Naive thymus-derived CD8-positive, alpha-beta T cell (primary cell): ENCODE measurements around the gene TMEM259. TPM values are rescaled to one million over a fixed set of nuclear protein-coding genes. Genes with fewer than 3 reads are reported as not detected.

Experiments
- ATAC-seq, 2 donors: fragments of 150-1000 bp; cut with Tn5 transposase in 1 of 2; sonication (Bioruptor Pico), chemical (Tn5 transposase) in 1 of 2; 1 replicate in 1 of 2; 2 replicates in 1 of 2; pipeline ENCODE4 v1.10.0; 2021; ENCODE audit warnings: mild to moderate bottlenecking in 2 of 2, moderate library complexity in 2 of 2
- POLR2A ChIA-PET: fragments of 350-600 bp; sonication (Branson Sonifier 250); formaldehyde crosslinking; loops from one replicate; lab custom pipeline; 2021; ENCODE audit warnings: antibody characterized with exemption; lab: Charles Lee
- DNase-seq, 10 donors: peaks; one replicate each; pipeline versions ENCODE4 v3.0.0 to v3.0.0-alpha.2; 2020 to 2022
- H3K27ac Mint-ChIP-seq, 10 donors: one replicate each; pipeline ENCODE4 v1.8.0; 2020 to 2022; ENCODE audit warnings: mild to moderate bottlenecking in 10 of 10, mixed read lengths in 10 of 10, moderate library complexity in 4 of 10, inconsistent platforms in 1 of 10
- H3K27me3 Mint-ChIP-seq, 5 donors: one replicate each; pipeline ENCODE4 v1.8.0; 2021 to 2022; ENCODE audit warnings: mixed read lengths in 5 of 5
- H3K36me3 Mint-ChIP-seq, 3 donors: one replicate each; pipeline ENCODE4 v1.8.0; 2020 to 2022; ENCODE audit warnings: mixed read lengths in 3 of 3, mild to moderate bottlenecking in 2 of 3, inconsistent platforms in 1 of 3
- H3K4me1 Mint-ChIP-seq, 4 donors: one replicate each; pipeline ENCODE4 v1.8.0; 2021 to 2022; ENCODE audit warnings: mixed read lengths in 4 of 4
- H3K4me3 Mint-ChIP-seq, 10 donors: one replicate each; pipeline ENCODE4 v1.8.0; 2020 to 2022; ENCODE audit warnings: mild to moderate bottlenecking in 10 of 10, mixed read lengths in 10 of 10, moderate library complexity in 6 of 10, inconsistent platforms in 1 of 10
- H3K9me3 Mint-ChIP-seq, 9 donors: one replicate each; pipeline ENCODE4 v1.8.0; 2020 to 2022; ENCODE audit warnings: mixed read lengths in 9 of 9, mild to moderate bottlenecking in 3 of 9, inconsistent platforms in 1 of 9, moderate library complexity in 1 of 9
- polyA plus RNA-seq, 3 donors: library from polyadenylated mRNA; unstranded; fragments of 300-500 nt; fragmentation: Illumina TruSeq; gene quantifications; one replicate each; pipeline ENCODE4 v1.2.3, GENCODE V29; 2021
- total RNA-seq, 8 experiments: library from RNA in 2 of 8; stranded (reverse) in 2 of 8; gene quantifications; one replicate each; pipeline ENCODE4 v1.2.3 and lab custom pipeline; 2021 to 2026

Gene TMEM259
- total and polyA plus RNA-seq, 5 experiments from 2014 or later, result 37.9 to 365 (median 77.0) TPM

GRCh38 chr19:974564-975257 lies 46.2 kb downstream of the TMEM259 start:
- Mint-ChIP-seq H3K4me1 (no peaks in the 10 kb centered on the region), H3K27ac (no peak overlapping the region), H3K36me3 (peaks cover 2 to 14% (median 4%) of the 10 kb centered on the region in 3 donors), H3K4me3 (no peak overlapping the region), H3K27me3 (no peaks in the 10 kb centered on the region), H3K9me3 (peaks cover 0 to 9% (median 0%) of the 10 kb centered on the region in 9 donors)
- POLR2A ChIA-PET, result no interaction called here
- ATAC-seq (no peak), DNase-seq (no peak)

GRCh38 chr19:973726-974563 lies 47.0 kb downstream of the TMEM259 start:
- POLR2A ChIA-PET, result no interaction called here
- DNase-seq, result no peak
- no peak for ATAC-seq
- Mint-ChIP-seq H3K9me3 (peaks cover 0 to 9% (median 0%) of the 10 kb centered on the region in 9 donors), H3K27me3 (no peaks in the 10 kb centered on the region), H3K4me1 (no peaks in the 10 kb centered on the region), H3K36me3 (peaks cover 2 to 14% (median 4%) of the 10 kb centered on the region in 3 donors), H3K4me3 (no peak overlapping the region), H3K27ac (no peak overlapping the region)

GRCh38 chr19:972281-972680 lies 48.6 kb downstream of the TMEM259 start:
- no peak for DNase-seq
- Mint-ChIP-seq H3K4me3 (no peak overlapping the region), H3K27ac (no peak overlapping the region), H3K36me3 (peaks cover 2 to 14% (median 4%) of the 10 kb centered on the region in 3 donors), H3K9me3 (peaks cover 0 to 9% (median 0%) of the 10 kb centered on the region in 9 donors), H3K4me1 (no peaks in the 10 kb centered on the region), H3K27me3 (no peaks in the 10 kb centered on the region)
- POLR2A ChIA-PET, result interaction anchor here (0.7 to 1.0 kb wide), 3 partner anchors 11 to 199 kb away, joined by 3 to 5 read pairs (median 4); no protein-coding TSS in a partner anchor
- no peak for ATAC-seq

- Mint-ChIP-seq H3K27me3 (no peaks in the 10 kb centered on the region), H3K4me3 (no peak overlapping the region), H3K27ac (no peak overlapping the region), H3K36me3 (peaks cover 2 to 14% (median 4%) of the 10 kb centered on the region in 3 donors), H3K9me3 (peaks cover 0 to 9% (median 0%) of the 10 kb centered on the region in 9 donors), H3K4me1 (no peaks in the 10 kb centered on the region)
- DNase-seq (no peak), ATAC-seq (no peak)
- POLR2A ChIA-PET, result interaction anchor here (1.0 kb wide), 1 partner anchor 67 kb away, joined by 4 read pairs; no protein-coding TSS in a partner anchor
Measured at GRCh38 chr19:971795-972194, 49.1 kb downstream of the TMEM259 start.

- Mint-ChIP-seq H3K4me3 (no peak overlapping the region), H3K9me3 (peaks cover 0 to 9% (median 0%) of the 10 kb centered on the region in 9 donors), H3K27me3 (no peaks in the 10 kb centered on the region), H3K4me1 (no peaks in the 10 kb centered on the region), H3K36me3 (peaks cover 2 to 14% (median 4%) of the 10 kb centered on the region in 3 donors), H3K27ac (peak overlapping the region in 2 of 10 donors; percentile 9 to 91)
- ATAC-seq (no peak), DNase-seq (no peak)
- POLR2A ChIA-PET, result interaction anchor here (0.7 to 1.1 kb wide), 2 partner anchors 13 to 194 kb away, joined by 4 to 6 read pairs; partner anchors contain the start of gene WDR18
Measured at GRCh38 chr19:970695-971094, 50.2 kb downstream of the TMEM259 start.

- ATAC-seq, result no peak
- H3K4me3 Mint-ChIP-seq, result no peak overlapping the region
- H3K9me3 Mint-ChIP-seq, result peaks cover 0 to 9% (median 0%) of the 10 kb centered on the region in 9 donors
- DNase-seq, result no peak
- no peaks in the 10 kb centered on the region for H3K4me1 Mint-ChIP-seq
- peaks cover 0 to 10% (median 4%) of the 10 kb centered on the region in 3 donors for H3K36me3 Mint-ChIP-seq
- POLR2A ChIA-PET, result interaction anchor here (0.6 to 0.7 kb wide), 4 partner anchors 59 to 482 kb away, joined by 3 to 7 read pairs (median 4); no protein-coding TSS in a partner anchor
- no peak overlapping the region for H3K27ac Mint-ChIP-seq
- H3K27me3 Mint-ChIP-seq, result no peaks in the 10 kb centered on the region
Measured at GRCh38 chr19:966485-967088, 54.3 kb downstream of the TMEM259 start.

GRCh38 chr19:964761-965694 lies 55.9 kb downstream of the TMEM259 start:
- POLR2A ChIA-PET, result interaction anchor here (0.6 to 1.1 kb wide), 3 partner anchors 32 to 381 kb away, joined by 3 read pairs; no protein-coding TSS in a partner anchor
- DNase-seq, result no peak
- H3K9me3 Mint-ChIP-seq, result no peaks in the 10 kb centered on the region
- H3K27ac Mint-ChIP-seq, result no peak overlapping the region
- H3K36me3 Mint-ChIP-seq, result no peaks in the 10 kb centered on the region
- no peaks in the 10 kb centered on the region for H3K4me1 Mint-ChIP-seq
- ATAC-seq, result no peak
- H3K4me3 Mint-ChIP-seq, result no peak overlapping the region
- no peaks in the 10 kb centered on the region for H3K27me3 Mint-ChIP-seq

GRCh38 chr19:964116-964520 lies 56.8 kb downstream of the TMEM259 start:
- no peaks in the 10 kb centered on the region for H3K9me3 Mint-ChIP-seq

GRCh38 chr19:963486-963951 lies 57.4 kb downstream of the TMEM259 start:
- POLR2A ChIA-PET, result no interaction called here
- no peak overlapping the region for H3K4me3 Mint-ChIP-seq
- H3K27me3 Mint-ChIP-seq, result no peaks in the 10 kb centered on the region
- H3K4me1 Mint-ChIP-seq, result no peaks in the 10 kb centered on the region
- DNase-seq (no peak), ATAC-seq (no peak)
- no peaks in the 10 kb centered on the region for H3K36me3 Mint-ChIP-seq
- no peak overlapping the region for H3K27ac Mint-ChIP-seq
- no peaks in the 10 kb centered on the region for H3K9me3 Mint-ChIP-seq

More at GRCh38 chr19:964116-964520, 56.8 kb downstream of the TMEM259 start:
- ATAC-seq (no peak), DNase-seq (no peak)
- Mint-ChIP-seq H3K4me1 (no peaks in the 10 kb centered on the region), H3K27me3 (no peaks in the 10 kb centered on the region), H3K36me3 (no peaks in the 10 kb centered on the region), H3K4me3 (no peak overlapping the region), H3K27ac (no peak overlapping the region)
- POLR2A ChIA-PET, result no interaction called here

- DNase-seq (no peak), ATAC-seq (no peak)
- no peaks in the 10 kb centered on the region for H3K4me1 Mint-ChIP-seq
- H3K9me3 Mint-ChIP-seq, result no peaks in the 10 kb centered on the region
- H3K4me3 Mint-ChIP-seq, result no peak overlapping the region
- no peak overlapping the region for H3K27ac Mint-ChIP-seq
- no peaks in the 10 kb centered on the region for H3K36me3 Mint-ChIP-seq
- H3K27me3 Mint-ChIP-seq, result no peaks in the 10 kb centered on the region
- POLR2A ChIA-PET, result interaction anchor here (0.7 kb wide), 1 partner anchor 41 kb away, joined by 3 read pairs; no protein-coding TSS in a partner anchor
Measured at GRCh38 chr19:962683-963400, 58.1 kb downstream of the TMEM259 start.
